Measurements from ENCODE around the gene SCO2.

Gene SCO2

GRCh38 chr22:50529897-50530579 lies 4.6 kb upstream of the SCO2 start, which contains the start of gene TYMP:
TSS of gene TYMP (minus strand) at chr22:50530012. CDS start at chr22:50529709, 303 bp downstream.
- no peaks in the 10 kb centered on the region for H3K9me3 Mint-ChIP-seq
- no peak within 1 kb of the TSS for H3K27ac Mint-ChIP-seq
- peaks cover 23% of the 10 kb centered on the region for H3K4me1 Mint-ChIP-seq
- TF ChIP-seq, protein P1, sequence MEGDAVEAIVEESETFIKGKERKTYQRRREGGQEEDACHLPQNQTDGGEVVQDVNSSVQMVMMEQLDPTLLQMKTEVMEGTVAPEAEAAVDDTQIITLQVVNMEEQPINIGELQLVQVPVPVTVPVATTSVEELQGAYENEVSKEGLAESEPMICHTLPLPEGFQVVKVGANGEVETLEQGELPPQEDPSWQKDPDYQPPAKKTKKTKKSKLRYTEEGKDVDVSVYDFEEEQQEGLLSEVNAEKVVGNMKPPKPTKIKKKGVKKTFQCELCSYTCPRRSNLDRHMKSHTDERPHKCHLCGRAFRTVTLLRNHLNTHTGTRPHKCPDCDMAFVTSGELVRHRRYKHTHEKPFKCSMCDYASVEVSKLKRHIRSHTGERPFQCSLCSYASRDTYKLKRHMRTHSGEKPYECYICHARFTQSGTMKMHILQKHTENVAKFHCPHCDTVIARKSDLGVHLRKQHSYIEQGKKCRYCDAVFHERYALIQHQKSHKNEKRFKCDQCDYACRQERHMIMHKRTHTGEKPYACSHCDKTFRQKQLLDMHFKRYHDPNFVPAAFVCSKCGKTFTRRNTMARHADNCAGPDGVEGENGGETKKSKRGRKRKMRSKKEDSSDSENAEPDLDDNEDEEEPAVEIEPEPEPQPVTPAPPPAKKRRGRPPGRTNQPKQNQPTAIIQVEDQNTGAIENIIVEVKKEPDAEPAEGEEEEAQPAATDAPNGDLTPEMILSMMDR (IDR thresholded peaks at IDR 0.05; ENCODE audit: unreplicated experiment in 3 of 3), result no peak
- no peaks in the 10 kb centered on the region for H3K36me3 Mint-ChIP-seq (ENCODE audit: low read depth)
- H3K27me3 Mint-ChIP-seq (ENCODE audit: low read depth), result peaks cover 66% of the 10 kb centered on the region
- H3K4me3 Mint-ChIP-seq, result peak within 1 kb of the TSS; percentile 65 to 80 (median 71)

DNA sequence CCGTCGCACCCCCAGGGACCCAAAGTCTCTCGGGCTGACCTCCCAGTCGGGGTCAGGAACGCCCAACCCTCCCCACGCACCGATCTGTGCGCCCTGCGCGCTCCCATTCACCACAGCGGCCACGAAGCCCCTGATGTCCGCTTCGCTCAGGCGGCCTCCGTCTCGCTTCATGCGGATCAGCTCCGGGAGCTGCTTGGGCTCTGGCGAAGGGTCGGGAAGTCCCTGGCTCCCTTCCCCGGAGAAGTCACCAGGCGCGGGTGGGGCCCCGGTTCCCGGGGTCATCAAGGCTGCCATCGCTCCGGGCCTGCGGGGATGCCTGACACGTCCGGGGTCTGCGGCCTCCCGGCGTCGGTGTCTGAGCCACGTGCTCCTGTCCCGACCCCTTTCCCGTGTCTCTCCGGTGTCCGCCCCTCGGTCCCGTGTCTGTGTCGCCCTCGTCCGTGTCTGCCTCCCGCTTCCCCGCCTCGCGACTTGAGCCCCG lies 4.1 kb upstream of the SCO2 start:
- Mint-ChIP-seq H3K4me3 (no peak overlapping the region), H3K36me3 (ENCODE audit: low read depth) (peaks cover 4% of the 10 kb centered on the region), H3K27me3 (ENCODE audit: low read depth) (peaks cover 62% of the 10 kb centered on the region), H3K4me1 (peaks cover 24% of the 10 kb centered on the region), H3K27ac (no peak overlapping the region), H3K9me3 (no peaks in the 10 kb centered on the region)
- TF ChIP-seq, protein P1 (IDR thresholded peaks at IDR 0.05; ENCODE audit: unreplicated experiment in 3 of 3), result no peak

DNA sequence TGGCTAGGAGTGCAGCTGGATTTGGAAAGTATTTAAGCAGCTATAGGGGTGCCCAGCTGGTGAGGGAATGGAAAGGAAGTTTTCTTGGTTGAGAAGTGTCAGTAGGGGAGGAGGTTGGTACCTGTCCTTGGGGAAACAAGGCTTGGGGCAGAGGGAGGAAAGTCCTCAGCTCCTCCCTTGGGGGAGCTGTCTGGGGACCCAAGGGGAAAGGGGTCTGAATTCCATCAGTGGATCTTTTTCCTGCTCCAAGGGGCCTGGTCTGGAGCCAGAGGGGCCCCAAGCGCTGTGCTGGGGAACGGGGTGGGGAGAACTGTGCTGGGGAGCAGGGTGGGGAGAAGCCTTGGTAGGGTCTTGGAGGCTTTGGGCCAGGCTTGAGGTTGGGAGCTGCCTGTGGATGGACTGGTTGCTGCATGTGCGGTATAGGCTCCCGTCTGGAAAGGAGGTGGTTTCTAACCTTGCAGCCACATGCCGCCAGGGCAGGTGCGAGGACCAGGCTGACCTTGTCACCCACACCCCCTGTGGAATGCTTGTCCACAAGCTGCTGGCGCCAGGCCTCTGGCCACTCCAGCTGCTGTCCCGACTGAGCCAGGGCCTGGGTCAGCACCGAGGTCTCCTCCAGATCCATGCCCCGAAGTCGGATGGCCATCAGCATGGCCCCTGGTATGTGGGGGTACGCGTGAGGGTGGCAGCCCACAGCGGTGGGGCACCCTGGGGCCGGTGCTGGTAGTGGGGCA lies 3.5 kb upstream of the SCO2 start:
- no peaks in the 10 kb centered on the region for H3K9me3 Mint-ChIP-seq
- H3K4me1 Mint-ChIP-seq, result peaks cover 20% of the 10 kb centered on the region
- TF ChIP-seq, protein P1 (IDR thresholded peaks at IDR 0.05; ENCODE audit: unreplicated experiment in 3 of 3), result no peak
- no peak overlapping the region for H3K27ac Mint-ChIP-seq
- H3K4me3 Mint-ChIP-seq, result peak overlapping the region; percentile 77 to 80 (median 80)
- peaks cover 6% of the 10 kb centered on the region for H3K36me3 Mint-ChIP-seq (ENCODE audit: low read depth)
- H3K27me3 Mint-ChIP-seq (ENCODE audit: low read depth), result peaks cover 56% of the 10 kb centered on the region

- Mint-ChIP-seq H3K4me1 (peaks cover 13% of the 10 kb centered on the region), H3K27me3 (ENCODE audit: low read depth) (peaks cover 48% of the 10 kb centered on the region), H3K36me3 (ENCODE audit: low read depth) (peaks cover 6% of the 10 kb centered on the region), H3K4me3 (peak overlapping the region; percentile 77 to 80 (median 80)), H3K9me3 (no peaks in the 10 kb centered on the region), H3K27ac (peak overlapping the region in 2 of 3 experiments; percentile 44 to 51)
- TF ChIP-seq, protein P1 (IDR thresholded peaks at IDR 0.05; ENCODE audit: unreplicated experiment in 3 of 3), result no peak
Measured at GRCh38 chr22:50527921-50528681, 2.7 kb upstream of the SCO2 start.

DNA sequence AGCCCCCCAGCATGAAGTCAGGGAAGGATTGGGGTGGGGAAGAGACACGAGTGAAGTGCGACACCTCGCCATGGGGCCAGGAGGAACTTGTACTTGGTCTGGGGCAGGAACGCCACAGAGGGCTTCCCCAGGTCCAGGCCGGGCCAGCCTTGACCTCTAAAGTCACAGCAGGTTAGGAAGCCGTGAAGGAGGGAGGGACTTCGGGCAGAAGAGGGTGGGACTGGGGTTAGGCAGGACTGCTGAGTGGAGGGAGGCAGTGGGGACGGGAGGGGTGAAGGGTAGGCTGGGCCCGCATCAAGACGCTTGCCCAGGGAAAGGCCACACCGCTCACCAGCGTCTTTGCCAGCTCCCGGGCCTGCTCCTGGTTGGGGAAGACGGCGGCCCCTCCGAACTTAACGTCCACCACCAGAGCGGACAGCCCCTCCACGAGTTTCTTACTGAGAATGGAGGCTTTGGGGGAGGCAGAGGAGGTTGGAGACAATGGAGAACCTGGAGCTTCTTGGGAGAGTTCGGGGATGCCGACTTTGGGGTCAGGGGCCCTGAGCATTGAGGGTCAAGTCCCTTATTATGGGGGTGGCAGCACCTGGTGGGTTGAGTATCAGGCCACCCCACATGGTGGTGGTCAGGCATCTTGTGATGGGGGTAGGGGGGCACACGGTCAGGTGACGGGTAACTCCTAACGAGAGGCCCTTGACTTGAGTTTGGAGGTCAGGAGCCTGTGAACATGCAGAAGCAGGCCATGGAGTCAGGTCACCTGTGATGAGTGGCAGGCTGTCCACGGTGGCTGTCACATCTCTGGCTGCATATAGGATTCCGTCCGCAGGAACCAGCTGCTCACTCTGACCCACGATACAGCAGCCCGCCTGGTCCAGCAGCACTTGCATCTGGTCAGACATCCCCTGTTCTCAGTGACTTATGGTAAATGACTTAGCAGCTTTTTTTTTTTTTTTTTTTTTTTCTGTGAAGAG lies 1.7 kb upstream of the SCO2 start:
- peaks cover 6% of the 10 kb centered on the region for H3K4me1 Mint-ChIP-seq
- peak overlapping the region; percentile 77 to 80 (median 80) for H3K4me3 Mint-ChIP-seq
- peaks cover 6% of the 10 kb centered on the region for H3K36me3 Mint-ChIP-seq (ENCODE audit: low read depth)
- H3K27me3 Mint-ChIP-seq (ENCODE audit: low read depth), result peaks cover 38% of the 10 kb centered on the region
- H3K27ac Mint-ChIP-seq, result peak overlapping the region; percentile 44 to 68 (median 51)
- TF ChIP-seq, protein P1 (IDR thresholded peaks at IDR 0.05; ENCODE audit: unreplicated experiment in 3 of 3), result no peak
- H3K9me3 Mint-ChIP-seq, result no peaks in the 10 kb centered on the region

Measured in nephron (organoid).